Body of pancreas (tissue), 4 donors: ENCODE data around the gene LPP.

Experiments
- CTCF ChIP-seq, 7 experiments: fragments of 450-650 bp in 4 of 7; fragments of 200-600 bp in 3 of 7; sonication (generic) in 3 of 7; IDR thresholded peaks; one replicate each; pipeline ENCODE4 v1.5.1; 2016 to 2019; ENCODE audit warnings: antibody characterized with exemption in 7 of 7
- POLR2A ChIP-seq, 3 donors: fragments of 450-650 bp; IDR thresholded peaks; one replicate each; pipeline ENCODE4 v1.6.1; 2016; ENCODE audit warnings: antibody characterized with exemption in 3 of 3, mild to moderate bottlenecking in 2 of 3

DNA sequence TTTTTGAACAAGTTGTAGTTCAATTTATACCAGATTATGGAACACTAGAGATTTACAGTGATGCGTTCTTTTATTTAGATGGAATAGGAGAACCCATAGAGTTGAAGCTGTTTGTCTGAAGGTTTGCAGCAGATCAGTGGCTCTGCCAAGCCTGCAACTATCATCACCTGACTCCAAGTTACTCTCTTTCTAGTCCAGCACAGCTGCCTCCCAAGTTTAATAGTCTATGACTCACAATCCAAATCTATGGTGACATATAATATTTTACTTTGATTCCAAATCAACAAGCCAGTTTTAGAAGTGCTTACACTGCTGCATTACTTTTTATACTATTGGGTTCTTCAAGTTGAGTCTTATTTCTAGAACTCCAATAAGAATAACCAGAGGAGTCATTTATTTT is 400.4 kb downstream of the LPP start:
- no peak for TF ChIP-seq CTCF (IDR thresholded peaks at IDR 0.05)
- no peak for TF ChIP-seq POLR2A (IDR thresholded peaks at IDR 0.05)
